HG03064 (cell line): Measurements from ENCODE around the gene B3GALNT2.
"Not testable (repeated sequence)": the region's sequence is repeated elsewhere in the genome, so short reads cannot be mapped to it uniquely, and the experiment has no call there.

Experiments
- ATAC-seq: cut with Tn5 transposase; IDR thresholded peaks from one replicate; pipeline ENCODE4 v1.9.1; 2021; ENCODE audit warnings: low read depth; ENCODE audit not compliant: unreplicated experiment

Gene B3GALNT2

DNA sequence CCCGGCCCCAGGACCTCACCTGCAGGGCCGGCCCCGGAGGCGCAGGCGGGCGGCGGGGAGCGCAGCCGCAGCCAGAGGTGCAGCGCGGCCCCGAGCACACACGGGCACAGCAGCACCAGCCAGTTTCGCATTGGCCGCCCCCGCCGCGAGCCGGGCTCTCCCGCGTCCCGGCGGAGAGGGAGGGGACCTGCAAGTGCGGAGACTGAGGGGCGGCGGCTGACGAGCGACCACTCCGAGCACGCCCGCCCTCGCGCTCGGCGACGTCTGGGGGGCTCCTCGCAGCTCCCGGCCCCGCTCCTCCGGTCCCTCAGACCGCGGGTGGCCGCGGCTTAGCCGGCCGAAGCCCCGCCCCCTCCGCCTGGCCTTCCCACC lies at the start of gene B3GALNT2:
Gene B3GALNT2 (minus strand): TSS at position 331 of the 372 bp plus-strand sequence. CDS start 200 bp downstream, at position 131.
- peak; percentile 41 for ATAC-seq

GRCh38 chr1:235553112-235553551 lies 48.9 kb upstream of the B3GALNT2 start:
- no peak for ATAC-seq

- ATAC-seq = no peak
These were observed 48.0 kb upstream of the B3GALNT2 start for GRCh38 chr1:235552146-235552716.

GRCh38 chr1:235549351-235550139 lies 45.3 kb upstream of the B3GALNT2 start:
- no peak for ATAC-seq

GRCh38 chr1:235546369-235547155 lies 42.3 kb upstream of the B3GALNT2 start:
- ATAC-seq = not testable (repeated sequence)

GRCh38 chr1:235545292-235545930 lies 41.2 kb upstream of the B3GALNT2 start:
- no peak for ATAC-seq

DNA sequence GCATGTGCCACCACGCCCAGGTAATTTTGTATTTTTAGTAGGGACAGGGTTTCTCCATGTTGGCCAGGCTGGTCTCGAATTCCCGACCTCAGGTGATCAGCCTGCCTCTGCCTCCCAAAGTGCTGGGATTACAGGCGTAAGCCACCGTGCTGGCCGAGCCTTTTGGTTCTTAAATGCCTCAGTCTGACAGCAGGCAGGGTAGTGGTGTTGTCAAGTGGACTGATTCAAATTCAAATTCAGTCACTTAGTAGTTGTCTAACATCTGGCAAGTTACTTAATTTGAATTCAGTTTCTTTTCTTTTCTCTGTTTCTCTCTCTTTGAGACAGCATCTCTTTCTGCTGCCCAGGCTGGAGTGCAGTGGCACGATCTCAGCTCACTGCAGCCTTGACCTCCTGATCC lies 38.6 kb upstream of the B3GALNT2 start:
- ATAC-seq = not testable (repeated sequence)

DNA sequence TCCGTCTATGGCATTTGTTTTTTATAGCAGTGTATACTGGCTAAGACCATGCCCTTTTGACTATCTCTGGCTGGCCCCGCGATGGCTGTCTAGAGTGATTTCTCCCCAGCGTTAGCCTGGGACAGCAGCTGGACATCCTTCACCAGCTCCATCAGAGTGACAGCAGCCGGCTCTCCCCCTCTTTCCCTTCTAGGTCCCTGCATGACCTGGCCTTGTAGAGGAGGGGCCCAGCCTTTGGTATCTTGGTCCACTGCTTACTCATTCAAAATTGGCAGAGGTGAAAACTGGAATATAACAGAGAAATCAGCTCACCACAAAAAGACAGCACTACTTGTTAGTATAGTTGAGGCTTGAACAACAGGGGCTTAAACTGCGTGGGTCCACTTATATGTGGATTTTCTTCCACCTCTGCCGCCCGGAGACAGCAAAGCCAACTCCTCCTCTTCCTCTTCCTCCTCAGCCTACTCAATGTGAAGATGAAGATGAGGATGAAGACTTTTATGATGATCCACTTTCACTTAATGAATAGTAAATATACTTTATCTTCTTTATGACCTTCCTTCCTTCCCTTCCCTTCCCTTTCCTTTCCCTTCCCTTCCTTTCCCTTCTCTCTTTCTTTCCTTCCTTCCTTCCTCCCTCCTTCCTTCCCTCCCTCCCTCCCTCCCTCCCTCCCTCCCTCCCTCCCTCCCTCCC lies 29.4 kb upstream of the B3GALNT2 start:
- ATAC-seq = no peak

DNA sequence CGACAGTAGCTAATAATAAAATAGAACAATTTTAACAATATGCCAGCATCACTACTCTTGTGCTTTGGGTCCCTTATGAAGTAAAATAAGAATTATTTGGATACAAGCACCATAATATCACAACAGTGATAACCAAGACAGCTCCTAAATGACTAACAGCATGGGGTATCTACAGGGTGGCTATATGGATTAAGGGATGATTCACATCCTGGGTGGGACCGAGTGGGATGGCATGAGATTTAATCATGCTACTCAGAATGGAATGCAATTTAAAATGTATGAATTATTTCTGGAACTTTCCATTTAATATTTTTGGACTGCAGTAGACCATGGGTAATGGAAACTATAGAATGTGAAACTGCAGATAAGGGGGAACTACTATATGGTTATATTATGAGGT lies 28.1 kb upstream of the B3GALNT2 start:
- no peak for ATAC-seq

DNA sequence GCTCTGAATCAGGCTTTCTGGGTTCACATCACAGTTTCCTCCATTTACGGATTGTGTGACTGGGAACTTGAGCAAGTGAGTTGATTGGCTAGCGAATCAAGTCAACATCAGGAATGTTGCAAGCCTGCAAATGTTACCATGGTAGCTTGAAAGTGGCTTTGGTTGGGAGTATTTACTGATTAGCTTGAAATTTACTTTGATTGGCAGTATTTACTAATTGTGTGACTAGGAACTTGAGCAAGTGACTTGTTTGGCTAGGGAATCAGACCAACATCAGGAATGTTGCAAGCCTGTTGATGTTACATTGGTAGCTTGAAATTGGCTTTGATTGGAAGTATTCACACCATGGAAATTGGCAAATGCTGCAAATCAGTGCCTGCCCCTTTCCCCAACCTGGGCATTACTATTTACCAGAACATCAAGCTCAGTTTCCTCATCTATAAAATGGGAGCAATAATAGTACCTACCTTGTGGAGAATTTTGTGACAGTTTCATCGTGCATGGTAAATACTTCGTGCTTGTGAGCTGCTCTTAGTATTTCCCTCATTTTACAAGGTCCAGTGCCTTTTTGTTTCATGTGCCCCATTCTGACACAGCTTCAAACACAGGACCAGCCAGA lies 23.1 kb upstream of the B3GALNT2 start:
- no peak for ATAC-seq

DNA sequence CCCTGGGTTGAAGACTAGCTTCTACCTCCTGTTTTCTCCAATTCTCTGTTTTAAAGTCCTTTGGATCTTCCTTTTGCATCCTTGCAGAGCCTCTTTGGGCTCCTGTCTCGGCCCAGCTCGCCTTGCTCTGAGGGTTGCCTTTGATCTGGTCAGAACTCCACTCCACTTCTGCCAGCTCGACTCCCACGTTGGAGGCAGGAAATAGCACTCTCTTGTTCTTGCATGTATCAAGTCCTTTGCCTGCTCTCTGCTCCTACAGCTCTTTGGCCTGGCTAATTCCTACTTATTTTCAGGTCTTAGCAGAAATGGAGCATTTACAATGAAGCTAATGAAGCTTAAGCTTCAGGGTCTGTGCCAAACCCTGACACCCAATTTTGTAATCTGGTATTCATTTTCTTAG lies 21.1 kb upstream of the B3GALNT2 start:
- no peak for ATAC-seq

DNA sequence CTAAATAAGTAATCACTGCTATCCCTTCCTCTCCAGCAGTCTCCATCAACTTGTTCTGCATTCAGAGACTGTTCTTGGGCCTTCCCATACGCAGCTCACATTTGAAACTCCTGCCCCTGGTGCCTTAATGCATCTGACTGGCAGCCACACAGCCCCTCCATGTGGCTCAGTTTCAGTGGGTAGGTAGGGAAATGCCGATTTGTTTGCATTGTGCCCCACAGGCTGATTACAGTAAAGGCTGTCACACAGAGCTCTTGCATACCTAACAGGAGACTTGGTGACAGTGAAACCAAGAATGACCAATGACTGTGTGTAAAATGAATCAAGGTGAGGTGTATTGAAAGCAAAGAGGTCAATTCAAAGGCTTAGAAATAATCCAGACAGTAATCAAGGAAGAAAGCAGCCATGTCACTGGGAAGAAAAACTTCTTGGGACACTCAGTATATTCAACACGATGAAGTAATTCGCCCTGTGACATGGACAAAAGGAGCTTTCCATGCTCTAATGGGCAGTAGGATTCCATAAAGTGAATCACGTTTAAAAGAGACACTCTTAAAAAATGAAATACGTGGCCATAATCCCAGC lies 12.7 kb upstream of the B3GALNT2 start:
- no peak for ATAC-seq

- ATAC-seq = no peak
These were observed 11.7 kb upstream of the B3GALNT2 start for GRCh38 chr1:235515844-235516512.

- no peak for ATAC-seq
These were observed 9.5 kb upstream of the B3GALNT2 start for GRCh38 chr1:235513495-235514366.

DNA sequence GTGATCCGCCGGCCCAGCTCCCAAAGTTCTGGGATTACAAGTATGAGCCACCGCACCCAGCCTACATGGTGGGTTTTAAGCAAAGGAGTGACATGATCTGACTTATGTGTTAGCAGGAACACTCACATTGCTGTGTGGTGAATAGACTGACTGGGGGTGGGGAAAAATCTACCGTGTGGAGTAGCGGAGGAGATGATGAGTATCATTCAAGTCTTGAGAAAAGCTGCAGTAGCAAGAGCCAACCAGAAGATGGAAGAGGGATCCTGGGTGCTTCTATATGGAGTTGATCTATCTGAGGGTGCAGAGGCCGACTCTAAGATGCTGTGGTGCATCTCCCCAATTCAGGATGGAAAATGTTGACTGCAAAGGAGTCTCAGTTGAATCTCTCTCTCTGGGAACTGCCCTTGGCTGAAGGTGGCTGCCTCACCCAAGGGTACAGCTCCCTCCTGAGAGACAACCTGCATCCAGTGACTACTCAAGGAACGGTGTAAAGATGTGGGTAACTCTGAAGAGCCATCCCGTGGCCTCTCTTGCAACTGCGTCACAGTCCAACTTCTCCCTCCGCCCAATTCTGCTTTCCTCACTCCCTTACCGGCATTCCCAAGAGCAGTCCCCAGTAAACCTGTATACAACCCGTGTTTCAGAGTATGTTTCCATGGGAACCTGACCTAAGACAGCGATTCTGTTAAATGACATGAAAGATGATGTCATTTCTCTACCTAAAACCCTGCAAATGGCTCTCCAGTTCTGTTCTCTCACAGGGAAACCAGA lies 7.4 kb upstream of the B3GALNT2 start:
- ATAC-seq = no peak

DNA sequence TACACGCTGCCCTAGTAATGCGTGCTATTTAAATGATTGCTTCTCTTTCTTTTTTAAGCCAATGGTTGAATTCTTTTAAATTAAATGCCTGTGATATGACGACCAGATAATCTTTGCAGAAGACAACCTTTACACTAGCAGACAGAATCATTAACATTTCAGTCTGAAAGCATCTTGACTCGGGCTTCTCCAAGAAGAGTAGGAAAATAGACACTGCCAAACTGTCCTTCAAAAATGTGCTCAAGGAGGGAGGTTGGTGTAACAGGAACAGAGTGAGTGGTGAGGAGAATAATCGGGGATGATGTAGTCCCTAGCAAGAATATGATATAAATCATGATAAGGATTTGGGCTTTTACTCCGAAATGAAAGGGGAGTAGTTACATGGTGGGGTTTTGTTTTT lies 6.6 kb upstream of the B3GALNT2 start:
- ATAC-seq = no peak

- no peak for ATAC-seq
These were observed 3.4 kb upstream of the B3GALNT2 start for GRCh38 chr1:235507623-235508022.
